DOHH2 (cell line): Measurements from ENCODE around the gene KRTAP10-1.

Experiments used
- CTCF ChIP-seq: fragments of 200-600 bp; sonication (generic); IDR thresholded peaks from one replicate; pipeline ENCODE4 v1.5.1; 2014; ENCODE audit warnings: antibody characterized with exemption, mild to moderate bottlenecking, low read depth, low read length; ENCODE audit not compliant: poor library complexity, severe bottlenecking
- EZH2phosphoT487 ChIP-seq: fragments of 200-600 bp; sonication (generic); IDR thresholded peaks from 2 replicates; pipeline ENCODE4 v1.6.1; 2017; ENCODE audit warnings: borderline replicate concordance, mild to moderate bottlenecking, antibody characterized with exemption, low read length, moderate library complexity, mixed read lengths

- TF ChIP-seq CTCF (no peak), EZH2phosphoT487 (no peak)
These were observed 34.2 kb downstream of the KRTAP10-1 start for GRCh38 chr21:44505673-44506278.
